ENCODE results near the gene WDR46. TPM values are rescaled to one million over a fixed set of nuclear protein-coding genes. Genes with fewer than 3 reads are reported as not detected.

The WDR46 gene
- total and polyA plus RNA-seq, 2 donors (not counting 3 experiments of a cell fraction or from before 2014, with no cell fraction given): 61.4 to 71.2 TPM

GRCh38 chr6:33271468-33272274, 17.4 kb downstream of the WDR46 start, which contains the start of the genes RPS18 and VPS52:
RPS18 (plus strand) TSS chr6:33272075; CDS start chr6:33272120, 45 bp downstream.
VPS52 (minus strand) TSS chr6:33271876; CDS start chr6:33271675, 201 bp downstream.
- TF ChIP-seq POLR2A (IDR thresholded peaks at IDR 0.05; ENCODE audit: low read depth, low read length) (peak; percentile 99), JUN (IDR thresholded peaks at IDR 0.05; ENCODE audit: borderline replicate concordance, insufficient read depth, insufficient read length, low read depth) (no peak), CTCF (IDR thresholded peaks at IDR 0.05; ENCODE audit: extremely low read depth in 1 of 2, insufficient read depth in 1 of 2, low read depth in 1 of 2, low read length in 2 of 2) (no peak), FOS (IDR thresholded peaks at IDR 0.05; ENCODE audit: borderline replicate concordance, insufficient read depth, low read length) (no peak), MAX (IDR thresholded peaks at IDR 0.05; ENCODE audit: insufficient read depth, insufficient read length) (peak; percentile 55), EZH2 (IDR thresholded peaks at IDR 0.05; ENCODE audit: borderline replicate concordance, low read depth, low read length, severe bottlenecking) (no peak), MYC (IDR thresholded peaks at IDR 0.05; ENCODE audit: low read depth, low read length) (peak; percentile 88), POLR2AphosphoS5 (IDR thresholded peaks at IDR 0.05; ENCODE audit: insufficient read depth, low read depth, low read length) (peak; percentile 99), GATA2 (IDR thresholded peaks at IDR 0.05; ENCODE audit: insufficient read depth, insufficient read length, low read depth, low read length) (no peak)
- Histone ChIP-seq H3K27ac (ENCODE audit: insufficient read depth, low read depth, low read length) (peak within 1 kb of the TSS; percentile 85), H4K20me1 (replicated peaks; ENCODE audit: control insufficient read depth, extremely low read depth, insufficient read depth, low read length) (peaks cover 5% of the 10 kb centered on the region), H3K27me3 (ENCODE audit: control insufficient read depth in 2 of 2, insufficient read depth in 2 of 2, low read length in 2 of 2) (no peaks in the 10 kb centered on the region), H3K9me3 (replicated peaks; ENCODE audit: control insufficient read depth, insufficient read depth, low read length) (no peaks in the 10 kb centered on the region), H3K79me2 (ENCODE audit: control insufficient read depth, insufficient read depth, low read length) (peaks cover 48% of the 10 kb centered on the region), H3K9ac (replicated peaks; ENCODE audit: extremely low read depth, insufficient read depth, low read length) (peak within 1 kb of the TSS; percentile 91), H3K4me2 (ENCODE audit: insufficient read depth, low read length) (peak within 1 kb of the TSS; percentile 97), H3K36me3 (ENCODE audit: control insufficient read depth in 2 of 2, extremely low read depth in 1 of 2, insufficient read depth in 2 of 2, low read length in 2 of 2) (peaks cover 9 to 31% of the 10 kb centered on the region in 2 experiments), H3K4me1 (ENCODE audit: control insufficient read depth, extremely low read depth, insufficient read depth, low read length) (peaks cover 47% of the 10 kb centered on the region), H3K9me1 (replicated peaks; ENCODE audit: control insufficient read depth, extremely low read depth, insufficient read depth, low read length) (no peaks in the 10 kb centered on the region), H3K4me3 (replicated peaks in 1 of 3; ENCODE audit: insufficient read depth in 1 of 3, low read depth in 1 of 3, low read length in 3 of 3) (peak within 1 kb of the TSS; percentile 83 to 96 (median 86)), H2AFZ (ENCODE audit: low read depth, low read length) (peak within 1 kb of the TSS; percentile 87)
- DNase-seq (ENCODE audit: low read depth, low spot score): peak; percentile 99
- CTCF ChIA-PET: interaction anchor here (1.0 to 2.1 kb wide), 4 partner anchors 12 to 28 kb away, joined by 3 to 9 read pairs (median 6); partner anchors contain the start of gene RGL2
- intact Hi-C loops (cut with micrococcal nuclease): loop anchor here (1.0 to 5.0 kb wide), 6 partner anchors 18 to 156 kb away; partner anchors contain the start of genes PFDN6, RXRB, SLC39A7 and WDR46
- peak; percentile 97 for FAIRE-seq
- BruUV-seq (replicated peaks): no TSS peak
- dilution Hi-C loops (cut with MboI; ENCODE audit: extremely low pct_ligation_motif_present, low sequenced_read_pairs): no loop called here
- POLR2A ChIA-PET: interaction anchor here (0.5 to 1.7 kb wide), 10 partner anchors 9 to 1030 kb away, joined by 3 to 10 read pairs (median 5); partner anchors contain the start of genes PFDN6, RING1, WDR46 and ZBTB22
